Breast epithelium (tissue), 3 donors: ENCODE results near the gene TASOR2.

Experiments
- CTCF ChIP-seq, 3 donors: fragments of 450-650 bp; IDR thresholded peaks; one replicate each; pipeline ENCODE4 v1.5.1; 2016 to 2017; ENCODE audit warnings: antibody characterized with exemption in 3 of 3, mild to moderate bottlenecking in 3 of 3, moderate library complexity in 3 of 3
- POLR2A ChIP-seq: fragments of 450-650 bp; IDR thresholded peaks from one replicate; pipeline ENCODE4 v1.6.1; 2016; ENCODE audit warnings: antibody characterized with exemption, mild to moderate bottlenecking, moderate library complexity

GRCh38 chr10:5688587-5688986 is 3.9 kb downstream of the TASOR2 start:
- TF ChIP-seq CTCF (IDR thresholded peaks at IDR 0.05) (no peak), POLR2A (no peak)
